ENCODE data around the gene SLC25A47. TPM values are rescaled to one million over a fixed set of nuclear protein-coding genes. Genes with fewer than 3 reads are reported as not detected.
"Not testable (repeated sequence)": the region's sequence is repeated elsewhere in the genome, so short reads cannot be mapped to it uniquely, and the experiment has no call there.

Gene SLC25A47
- total RNA-seq, 2 experiments from 2014 or later = not detected

DNA sequence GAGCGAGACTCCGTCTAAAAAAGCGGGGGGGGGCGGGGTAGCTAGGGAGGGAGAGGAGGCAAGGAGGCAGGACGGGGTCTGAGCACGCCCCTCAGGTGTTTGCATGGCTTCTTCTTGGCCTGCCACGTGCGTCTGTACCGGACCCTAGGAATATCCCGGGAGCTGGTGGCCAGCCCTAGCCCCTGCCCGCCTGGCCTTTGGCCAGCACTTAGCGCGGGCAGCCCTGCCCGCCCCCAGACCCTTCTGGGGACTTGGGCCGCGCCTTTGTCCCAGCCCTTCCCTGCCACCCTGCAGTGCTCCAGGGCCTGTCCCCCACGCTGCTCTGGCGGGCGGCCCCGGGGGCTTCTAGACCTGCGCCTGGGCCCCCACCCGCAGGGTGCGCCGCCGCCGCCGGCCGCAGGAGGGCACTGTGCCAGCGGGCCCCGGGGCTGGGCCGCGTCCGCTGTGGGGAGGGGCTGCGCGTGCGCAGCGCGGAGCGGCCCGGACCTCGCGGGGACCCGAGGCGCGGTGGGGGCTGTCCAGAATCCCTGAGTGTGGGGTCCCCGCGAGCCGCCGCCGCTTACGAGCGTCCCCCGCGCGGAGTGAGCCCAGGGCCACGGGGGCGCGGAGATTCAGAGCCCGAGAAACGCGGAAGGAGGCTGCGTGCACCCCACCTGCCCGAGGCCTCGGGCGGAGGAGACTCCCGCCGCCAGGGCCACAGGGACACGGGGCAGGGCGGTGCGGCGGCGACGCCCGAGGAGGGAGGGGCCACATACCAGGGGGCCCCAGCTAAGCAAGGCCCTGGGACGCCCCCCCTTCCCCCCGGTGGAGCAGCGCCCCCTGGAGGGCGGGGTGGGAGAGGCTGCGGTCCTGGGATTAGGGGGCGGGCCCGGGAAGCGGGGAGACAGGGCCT, 37.9 kb upstream of the SLC25A47 start:
- no peaks in the 10 kb centered on the region for H3K9me3 Mint-ChIP-seq
- CTCF ChIA-PET = interaction anchor here (0.6 to 3.9 kb wide), 28 partner anchors 10 to 368 kb away, joined by 3 to 26 read pairs (median 4); a partner anchor contains a TSS
- peaks cover 2% of the 10 kb centered on the region for H3K36me3 Mint-ChIP-seq (ENCODE audit: low read depth)
- peaks cover 8% of the 10 kb centered on the region for H3K4me1 Mint-ChIP-seq (ENCODE audit: low read depth)
- H3K27me3 Mint-ChIP-seq (ENCODE audit: low read depth) = no peaks in the 10 kb centered on the region
- H3K4me3 Mint-ChIP-seq = peak overlapping the region; percentile 69
- H3K27ac Mint-ChIP-seq = no peak overlapping the region
- intact Hi-C loops (cut with micrococcal nuclease) = loop anchor here (1.0 to 5.0 kb wide), 5 partner anchors 34 to 493 kb away; partner anchors contain the start of gene EML1
- DNase-seq = peak; percentile 75

DNA sequence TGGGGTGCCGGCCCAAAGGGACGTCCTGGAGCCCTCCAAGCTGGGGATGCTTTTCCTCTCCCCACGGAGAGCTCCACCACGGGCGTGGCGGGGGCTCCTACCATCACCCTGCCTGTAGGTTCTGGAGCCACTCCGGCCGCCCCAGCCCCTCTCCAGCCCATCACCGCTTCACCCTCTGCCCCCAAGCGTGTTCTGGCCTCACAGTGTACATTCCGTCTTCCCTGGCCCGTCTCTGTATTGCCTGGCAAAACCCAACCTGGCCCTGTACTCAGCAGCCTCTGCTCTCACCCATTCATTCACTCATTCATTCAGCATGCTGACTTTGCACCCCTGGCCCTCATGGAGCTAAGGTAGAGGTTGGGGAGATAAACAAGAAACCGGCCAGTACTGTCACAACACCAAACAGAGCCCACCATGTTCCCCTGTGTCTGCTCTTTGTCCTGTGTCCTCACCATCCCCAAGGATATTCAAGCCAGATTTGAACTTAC, 37.2 kb upstream of the SLC25A47 start:
- Mint-ChIP-seq H3K4me1 (ENCODE audit: low read depth) (peaks cover 8% of the 10 kb centered on the region), H3K36me3 (ENCODE audit: low read depth) (no peaks in the 10 kb centered on the region), H3K27me3 (ENCODE audit: low read depth) (no peaks in the 10 kb centered on the region), H3K27ac (peak overlapping the region; percentile 21), H3K4me3 (peak overlapping the region; percentile 69), H3K9me3 (no peaks in the 10 kb centered on the region)
- CTCF ChIA-PET = interaction anchor here (0.6 to 3.9 kb wide), 22 partner anchors 10 to 367 kb away, joined by 3 to 26 read pairs (median 4); a partner anchor contains a TSS
- DNase-seq = no peak
- intact Hi-C loops (cut with micrococcal nuclease) = loop anchor here (1.0 to 5.0 kb wide), 5 partner anchors 33 to 494 kb away; partner anchors contain the start of gene EML1

DNA sequence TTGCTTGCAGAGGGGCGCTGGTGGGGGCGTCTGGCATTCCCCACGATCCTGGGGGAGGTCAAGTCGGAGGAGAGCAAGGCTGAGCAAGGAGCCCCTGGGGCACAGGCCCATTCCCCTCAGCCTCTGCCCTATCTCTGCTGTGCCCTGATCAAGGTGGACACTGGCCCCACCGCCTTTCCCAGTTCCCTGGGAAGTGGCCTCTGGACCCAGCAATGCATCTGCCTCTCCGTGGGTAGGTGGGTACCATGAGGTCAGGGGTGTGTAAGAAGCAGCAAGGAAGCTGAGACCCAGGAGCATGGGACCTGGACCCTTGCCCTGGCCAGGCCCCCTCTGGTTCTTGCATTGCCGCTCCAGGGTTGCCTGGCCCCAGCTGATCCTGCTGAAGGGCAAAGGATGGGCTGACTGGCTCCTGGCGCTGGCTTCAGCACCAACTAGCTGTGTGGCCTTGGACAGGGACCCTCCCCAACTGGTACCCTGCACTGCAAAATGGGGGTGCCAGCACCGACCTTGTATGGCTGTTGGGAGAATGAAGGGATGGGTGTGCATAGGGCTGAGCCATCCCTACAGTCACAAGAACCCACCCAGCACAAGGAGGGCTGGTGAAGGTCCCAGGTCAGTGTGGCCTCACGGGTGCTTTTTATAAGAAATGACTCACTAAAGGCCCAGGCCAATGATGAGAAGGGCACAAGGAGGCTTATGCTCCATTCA, 36.5 kb upstream of the SLC25A47 start:
- Mint-ChIP-seq H3K4me1 (ENCODE audit: low read depth) (peaks cover 8% of the 10 kb centered on the region), H3K27ac (no peak overlapping the region), H3K9me3 (no peaks in the 10 kb centered on the region), H3K27me3 (ENCODE audit: low read depth) (no peaks in the 10 kb centered on the region), H3K36me3 (ENCODE audit: low read depth) (no peaks in the 10 kb centered on the region), H3K4me3 (peak overlapping the region; percentile 69)
- intact Hi-C loops (cut with micrococcal nuclease) = loop anchor here (5.0 kb wide), 1 partner anchor 494 kb away; the partner anchor contains the start of gene EML1
- CTCF ChIA-PET = interaction anchor here (0.6 to 3.9 kb wide), 18 partner anchors 10 to 91 kb away, joined by 3 to 26 read pairs (median 5); a partner anchor contains a TSS
- DNase-seq = no peak

DNA sequence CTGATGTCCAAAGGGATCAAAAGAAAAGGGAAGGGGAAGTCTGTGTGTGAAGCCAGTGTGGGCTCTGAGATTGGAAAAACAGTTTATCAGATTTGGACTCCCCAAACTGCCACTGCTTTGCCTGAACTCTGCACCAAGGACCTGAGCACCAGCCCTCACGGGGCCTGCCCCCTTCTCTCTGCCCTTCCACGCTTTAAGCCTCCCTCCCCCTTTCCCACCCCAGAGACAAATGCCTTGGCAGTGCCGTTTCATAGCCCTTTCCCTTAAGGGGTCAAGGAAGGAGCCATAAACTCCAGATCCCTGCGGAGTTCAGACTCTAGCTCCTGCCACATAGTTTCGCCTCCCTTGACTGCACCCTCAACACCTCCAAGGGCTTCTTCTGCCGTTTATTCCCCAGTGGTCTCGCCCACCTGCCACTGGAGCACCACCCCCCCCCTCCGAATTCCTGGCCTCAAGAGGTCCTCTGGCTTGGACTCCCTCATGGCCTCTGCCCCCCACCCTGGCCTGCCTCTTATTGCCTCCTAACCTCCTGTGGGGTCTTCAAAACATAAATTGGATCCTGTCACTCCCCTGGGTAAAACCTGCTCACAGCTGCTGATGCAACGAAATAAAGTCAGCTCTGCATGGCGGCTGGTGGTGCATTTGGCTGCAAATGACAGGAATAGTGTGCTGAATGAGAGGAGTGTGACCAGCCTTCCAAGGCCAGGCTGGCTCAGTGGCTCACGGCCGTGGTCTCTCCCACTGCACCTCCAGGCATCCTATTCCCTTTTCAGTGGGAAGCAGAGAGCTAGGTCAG, 35.7 kb upstream of the SLC25A47 start:
- no peak overlapping the region for H3K27ac Mint-ChIP-seq
- H3K9me3 Mint-ChIP-seq = no peaks in the 10 kb centered on the region
- H3K27me3 Mint-ChIP-seq (ENCODE audit: low read depth) = no peaks in the 10 kb centered on the region
- no peak overlapping the region for H3K4me3 Mint-ChIP-seq
- CTCF ChIA-PET = interaction anchor here (1.0 to 2.2 kb wide), 5 partner anchors 16 to 76 kb away, joined by 3 to 6 read pairs (median 3); no protein-coding TSS in a partner anchor
- no peak for DNase-seq
- H3K36me3 Mint-ChIP-seq (ENCODE audit: low read depth) = no peaks in the 10 kb centered on the region
- peaks cover 7% of the 10 kb centered on the region for H3K4me1 Mint-ChIP-seq (ENCODE audit: low read depth)
- intact Hi-C loops (cut with micrococcal nuclease) = loop anchor here (5.0 kb wide), 1 partner anchor 495 kb away; the partner anchor contains the start of gene EML1

DNA sequence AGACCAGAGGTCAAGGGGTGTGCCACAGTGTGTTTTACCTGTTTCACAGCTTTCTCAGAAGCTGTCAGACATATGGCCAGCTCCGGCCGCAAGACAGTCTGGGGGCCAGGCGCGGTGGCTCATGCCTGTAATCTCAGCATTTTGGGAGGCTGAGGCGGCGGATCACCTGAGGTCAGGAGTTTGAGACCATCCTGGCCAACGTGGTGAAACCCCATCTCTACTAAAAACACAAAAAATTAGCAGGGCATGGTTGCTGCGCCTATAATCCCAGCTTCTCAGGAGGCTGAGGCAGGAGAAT, 35.2 kb upstream of the SLC25A47 start:
- H3K36me3 Mint-ChIP-seq (ENCODE audit: low read depth); H3K4me1 Mint-ChIP-seq (ENCODE audit: low read depth); H3K4me3 Mint-ChIP-seq; H3K27me3 Mint-ChIP-seq (ENCODE audit: low read depth); H3K9me3 Mint-ChIP-seq; DNase-seq; H3K27ac Mint-ChIP-seq: not testable (repeated sequence)
- CTCF ChIA-PET = interaction anchor here (1.0 to 2.2 kb wide), 3 partner anchors 15 to 75 kb away, joined by 3 to 6 read pairs (median 3); no protein-coding TSS in a partner anchor
- intact Hi-C loops (cut with micrococcal nuclease) = loop anchor here (5.0 kb wide), 1 partner anchor 496 kb away; the partner anchor contains the start of gene EML1

DNA sequence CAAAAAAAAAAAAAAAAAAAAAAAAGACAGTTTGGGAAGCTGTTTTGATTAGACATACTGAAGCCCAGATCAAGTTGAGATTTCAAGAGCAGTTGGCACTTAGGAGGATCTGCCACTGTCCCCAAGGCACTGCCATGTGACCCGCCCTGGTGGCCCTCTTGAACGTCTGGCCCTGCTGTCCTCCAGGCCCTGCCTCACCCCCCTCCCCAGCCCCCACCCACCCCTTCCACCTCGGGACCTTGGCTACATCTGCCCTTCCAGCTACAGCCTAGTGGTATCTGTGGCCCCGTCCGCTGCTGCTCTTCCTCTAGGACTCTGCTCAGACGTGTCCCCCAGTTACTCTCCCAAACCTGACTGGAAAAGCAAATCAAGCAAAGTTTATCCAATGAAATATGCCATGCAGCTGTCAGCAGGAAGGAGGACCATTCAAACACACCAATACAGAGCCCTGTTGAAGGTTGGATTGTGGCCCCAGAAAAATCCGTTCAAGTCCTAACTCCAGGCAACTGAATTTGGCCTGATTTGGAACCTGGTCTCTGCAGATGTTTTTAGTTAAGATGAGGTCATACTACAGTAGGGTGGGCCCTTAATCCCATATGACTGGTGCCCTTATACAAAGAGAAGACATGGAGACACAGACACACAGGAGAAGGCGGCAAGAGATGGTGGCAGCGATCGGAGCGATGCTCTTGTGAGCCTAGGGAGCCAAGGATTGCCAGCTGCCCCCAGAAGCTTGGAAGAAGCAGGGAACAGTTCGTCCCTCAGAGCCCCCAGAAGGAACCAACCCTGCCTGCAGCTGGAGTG, 34.6 kb upstream of the SLC25A47 start:
- H3K27ac Mint-ChIP-seq = no peak overlapping the region
- H3K27me3 Mint-ChIP-seq (ENCODE audit: low read depth) = no peaks in the 10 kb centered on the region
- no peaks in the 10 kb centered on the region for H3K9me3 Mint-ChIP-seq
- intact Hi-C loops (cut with micrococcal nuclease) = loop anchor here (5.0 kb wide), 1 partner anchor 496 kb away; the partner anchor contains the start of gene EML1
- no peak overlapping the region for H3K4me3 Mint-ChIP-seq
- CTCF ChIA-PET = interaction anchor here (1.0 to 2.2 kb wide), 2 partner anchors 14 to 46 kb away, joined by 3 to 6 read pairs; no protein-coding TSS in a partner anchor
- no peak for DNase-seq
- no peaks in the 10 kb centered on the region for H3K36me3 Mint-ChIP-seq (ENCODE audit: low read depth)
- peaks cover 7% of the 10 kb centered on the region for H3K4me1 Mint-ChIP-seq (ENCODE audit: low read depth)

DNA sequence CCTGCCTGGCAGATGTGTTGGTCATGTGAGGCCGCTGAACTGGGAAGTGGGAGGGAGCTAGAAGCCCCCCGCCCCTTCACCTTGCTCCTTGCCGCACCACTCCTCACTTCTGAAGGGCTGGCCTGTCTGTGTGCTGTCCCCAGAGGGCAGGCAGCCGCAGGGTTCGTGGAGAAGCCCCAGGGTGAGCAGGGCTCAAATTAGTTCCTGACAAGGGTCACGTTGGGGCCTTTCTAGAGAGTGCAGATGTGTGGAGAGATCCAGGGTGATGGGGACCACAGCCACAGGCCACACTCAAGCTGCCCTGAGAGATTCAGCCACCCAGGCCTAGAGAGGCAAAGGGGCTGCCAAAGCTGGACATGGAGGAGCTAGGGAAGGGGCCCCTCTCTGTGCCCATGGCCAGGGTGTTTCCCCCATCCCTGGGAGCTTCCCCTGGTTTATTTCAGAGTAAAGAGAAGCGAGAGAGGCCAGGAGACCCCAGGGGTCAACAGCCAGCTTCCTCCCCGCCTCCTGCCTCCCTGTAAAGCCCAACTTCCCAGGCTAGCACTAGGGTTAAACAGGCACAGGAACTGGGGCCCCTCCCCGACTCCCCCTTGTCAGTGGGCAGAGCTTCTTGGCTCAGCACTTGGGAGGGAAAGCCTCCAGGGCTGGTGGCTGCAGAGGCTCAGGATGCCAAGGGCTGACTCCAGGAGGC, 33.1 kb upstream of the SLC25A47 start:
- no peak for DNase-seq
- Mint-ChIP-seq H3K4me3 (no peak overlapping the region), H3K36me3 (ENCODE audit: low read depth) (no peaks in the 10 kb centered on the region), H3K9me3 (no peaks in the 10 kb centered on the region), H3K27ac (no peak overlapping the region), H3K27me3 (ENCODE audit: low read depth) (no peaks in the 10 kb centered on the region), H3K4me1 (ENCODE audit: low read depth) (peaks cover 4% of the 10 kb centered on the region)
- intact Hi-C loops (cut with micrococcal nuclease) = loop anchor here (5.0 kb wide), 1 partner anchor 498 kb away; the partner anchor contains the start of gene EML1
- CTCF ChIA-PET = interaction anchor here (1.0 to 1.1 kb wide), 2 partner anchors 15 to 28 kb away, joined by 3 read pairs; no protein-coding TSS in a partner anchor

DNA sequence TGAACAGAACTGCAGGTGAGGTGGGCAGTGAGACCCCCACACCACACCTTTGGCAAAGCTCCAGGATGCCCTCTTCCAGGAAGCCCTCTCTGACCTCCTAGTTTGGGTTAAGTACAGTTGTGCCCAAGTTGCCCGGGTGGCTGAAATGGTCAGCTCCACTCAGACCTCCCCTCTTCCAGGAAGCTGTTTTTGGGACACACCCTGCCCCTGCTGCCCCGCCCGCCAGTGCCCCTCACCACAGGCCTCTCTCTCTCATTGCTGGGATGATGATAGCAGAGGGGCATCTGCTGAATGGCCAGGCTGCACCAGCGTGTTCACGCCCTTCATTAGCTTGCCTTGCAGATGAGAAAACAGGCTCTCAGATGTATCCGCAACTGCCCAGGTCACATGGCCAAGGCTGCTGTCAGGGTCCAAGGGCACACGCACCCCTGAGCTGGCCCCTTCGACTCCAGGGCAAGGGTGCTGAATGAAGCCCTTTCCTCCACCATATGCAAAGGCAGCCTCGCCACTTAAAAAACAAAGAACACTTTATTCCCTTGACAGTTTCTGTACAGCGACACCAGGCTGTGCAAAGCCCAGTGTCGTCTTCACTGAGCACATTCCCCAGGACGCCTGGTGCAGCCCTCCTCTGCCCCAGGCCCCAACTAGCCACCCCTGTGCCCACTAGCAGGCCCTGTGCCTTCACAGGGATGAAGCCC, 32.4 kb upstream of the SLC25A47 start:
- DNase-seq = no peak
- Mint-ChIP-seq H3K27ac (no peak overlapping the region), H3K4me1 (ENCODE audit: low read depth) (peaks cover 4% of the 10 kb centered on the region), H3K27me3 (ENCODE audit: low read depth) (no peaks in the 10 kb centered on the region), H3K9me3 (no peaks in the 10 kb centered on the region), H3K36me3 (ENCODE audit: low read depth) (no peaks in the 10 kb centered on the region), H3K4me3 (no peak overlapping the region)
- intact Hi-C loops (cut with micrococcal nuclease) = no loop called here
- CTCF ChIA-PET = interaction anchor here (0.7 to 1.4 kb wide), 2 partner anchors 23 to 87 kb away, joined by 3 read pairs; no protein-coding TSS in a partner anchor

DNA sequence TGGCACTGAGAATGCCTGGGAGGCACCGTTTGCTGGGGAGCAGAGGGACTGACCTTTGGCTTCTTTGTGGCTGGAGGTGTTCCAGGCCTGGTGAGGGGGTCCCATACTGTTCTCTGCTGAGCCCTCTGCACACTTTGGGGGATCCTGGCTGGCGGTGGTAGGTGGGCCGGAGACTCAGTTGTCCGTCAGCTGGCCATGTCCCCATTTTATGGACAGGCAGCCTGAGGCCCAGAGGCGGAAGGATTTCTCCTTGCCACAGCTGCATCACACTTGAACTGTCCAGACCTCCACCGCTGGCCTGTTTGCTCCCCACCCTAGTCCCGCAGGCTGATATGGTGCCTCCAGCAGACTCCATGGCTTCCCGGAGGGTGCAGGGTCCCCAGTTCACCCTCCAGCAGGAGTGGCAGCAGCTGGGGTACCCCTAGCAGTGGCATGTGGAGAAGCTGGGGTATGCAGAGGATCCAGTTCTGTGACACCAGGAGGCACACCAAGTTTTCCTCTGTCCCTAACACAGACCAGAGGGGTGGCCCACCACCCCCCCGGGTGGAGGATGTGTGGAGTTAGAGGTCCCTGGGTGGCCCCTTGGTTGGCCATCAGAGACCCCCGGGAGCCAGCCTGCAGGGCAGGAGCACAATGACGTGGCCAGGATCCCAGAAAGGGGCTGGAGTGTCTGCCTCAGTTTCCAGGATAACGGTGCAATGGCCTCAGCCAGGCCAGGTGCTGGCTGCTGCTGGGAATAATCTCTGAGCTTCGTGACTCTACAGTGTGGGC, 31.6 kb upstream of the SLC25A47 start:
- no peaks in the 10 kb centered on the region for H3K4me1 Mint-ChIP-seq (ENCODE audit: low read depth)
- CTCF ChIA-PET = interaction anchor here (0.7 to 1.4 kb wide), 3 partner anchors 12 to 86 kb away, joined by 3 read pairs; no protein-coding TSS in a partner anchor

More for the DNA sequence above, 31.6 kb upstream of the SLC25A47 start:
- no peaks in the 10 kb centered on the region for H3K9me3 Mint-ChIP-seq
- no peak overlapping the region for H3K27ac Mint-ChIP-seq
- DNase-seq = no peak
- H3K27me3 Mint-ChIP-seq (ENCODE audit: low read depth) = no peaks in the 10 kb centered on the region
- intact Hi-C loops (cut with micrococcal nuclease) = no loop called here
- no peaks in the 10 kb centered on the region for H3K36me3 Mint-ChIP-seq (ENCODE audit: low read depth)
- H3K4me3 Mint-ChIP-seq = no peak overlapping the region
